ENCODE results near the gene PRKAG2.

Gene PRKAG2

GRCh38 chr7:151666886-151667285 lies 210.0 kb downstream of the PRKAG2 start:
- no peak for DNase-seq

GRCh38 chr7:151665368-151665767 lies 211.5 kb downstream of the PRKAG2 start:
- no peak for DNase-seq

GRCh38 chr7:151664268-151664667 lies 212.6 kb downstream of the PRKAG2 start:
- DNase-seq, result no peak

- no peak for DNase-seq
These were observed 213.4 kb downstream of the PRKAG2 start for GRCh38 chr7:151663382-151664100.

- no peak for DNase-seq
These were observed 214.6 kb downstream of the PRKAG2 start for GRCh38 chr7:151662251-151662826.

- no peak for DNase-seq
These were observed 215.3 kb downstream of the PRKAG2 start for GRCh38 chr7:151661587-151661986.

GRCh38 chr7:151660141-151660540 lies 216.8 kb downstream of the PRKAG2 start:
- DNase-seq, result no peak

- no peak for DNase-seq
These were observed 217.7 kb downstream of the PRKAG2 start for GRCh38 chr7:151659219-151659618.

- no peak for DNase-seq
These were observed 218.1 kb downstream of the PRKAG2 start for GRCh38 chr7:151658778-151659177.

- DNase-seq, result no peak
These were observed 219.7 kb downstream of the PRKAG2 start for GRCh38 chr7:151657173-151657572.

GRCh38 chr7:151655555-151655954 lies 221.4 kb downstream of the PRKAG2 start:
- no peak for DNase-seq

GRCh38 chr7:151652111-151652510 lies 224.8 kb downstream of the PRKAG2 start:
- no peak for DNase-seq

GRCh38 chr7:151650161-151650560 lies 226.8 kb downstream of the PRKAG2 start:
- no peak for DNase-seq

- no peak for DNase-seq
These were observed 228.5 kb downstream of the PRKAG2 start for GRCh38 chr7:151648429-151648828.

GRCh38 chr7:151647874-151648273 lies 229.0 kb downstream of the PRKAG2 start:
- DNase-seq, result no peak

- DNase-seq, result no peak
These were observed 229.9 kb downstream of the PRKAG2 start for GRCh38 chr7:151647006-151647405.

- no peak for DNase-seq
These were observed 231.6 kb downstream of the PRKAG2 start for GRCh38 chr7:151645311-151645710.

GRCh38 chr7:151644554-151644953 lies 232.4 kb downstream of the PRKAG2 start:
- no peak for DNase-seq

- DNase-seq, result no peak
These were observed 234.2 kb downstream of the PRKAG2 start for GRCh38 chr7:151642746-151643145.

- DNase-seq, result no peak
These were observed 235.3 kb downstream of the PRKAG2 start for GRCh38 chr7:151641587-151641986.

- no peak for DNase-seq
These were observed 239.1 kb downstream of the PRKAG2 start for GRCh38 chr7:151637781-151638261.

GRCh38 chr7:151634643-151635042 lies 242.3 kb downstream of the PRKAG2 start:
- DNase-seq, result no peak

GRCh38 chr7:151633516-151633812 lies 243.5 kb downstream of the PRKAG2 start:
- no peak for DNase-seq

- peak; percentile 36 to 42 for DNase-seq
These were observed 244.0 kb downstream of the PRKAG2 start for GRCh38 chr7:151632750-151633515.
